Thymus (tissue), 11 donors: ENCODE measurements around the gene HERC2. TPM values are rescaled to one million over a fixed set of nuclear protein-coding genes. Genes with fewer than 3 reads are reported as not detected.

Source experiments
- DNase-seq, 9 donors: peaks; one replicate each; pipeline ENCODE4 v3.0.0-alpha.2; 2013; ENCODE audit warnings: low spot score in 9 of 9, low read depth in 6 of 9, missing footprints in 1 of 9
- H3K27ac ChIP-seq, 2 donors: one replicate each; pipeline ENCODE4 v1.5.1; 2013; ENCODE audit warnings: control low read depth in 1 of 2, low read depth in 1 of 2, low read length in 1 of 2, mild to moderate bottlenecking in 1 of 2, moderate library complexity in 1 of 2
- H3K27me3 ChIP-seq, 2 donors: one replicate each; pipeline ENCODE4 v1.5.1; 2013; ENCODE audit warnings: low read length in 1 of 2; ENCODE audit not compliant: control insufficient read depth in 2 of 2, insufficient read depth in 1 of 2
- H3K36me3 ChIP-seq, 2 donors: one replicate each; pipeline ENCODE4 v1.5.1; 2013; ENCODE audit warnings: low read length in 1 of 2, mild to moderate bottlenecking in 1 of 2, moderate library complexity in 1 of 2; ENCODE audit not compliant: control insufficient read depth in 2 of 2, insufficient read depth in 2 of 2
- H3K4me1 ChIP-seq, 2 donors: one replicate each; pipeline ENCODE4 v1.5.1; 2013; ENCODE audit warnings: low read length in 2 of 2; ENCODE audit not compliant: control insufficient read depth in 2 of 2, insufficient read depth in 2 of 2
- H3K4me3 ChIP-seq, 2 donors: one replicate each; pipeline ENCODE4 v1.5.1; 2013; ENCODE audit warnings: low read length in 2 of 2, control low read depth in 1 of 2, mild to moderate bottlenecking in 1 of 2
- H3K9me3 ChIP-seq, 2 donors: one replicate each; pipeline ENCODE4 v1.5.1; 2013; ENCODE audit warnings: low read length in 1 of 2, mild to moderate bottlenecking in 1 of 2; ENCODE audit not compliant: control insufficient read depth in 2 of 2, insufficient read depth in 1 of 2
- WGBS: extraction: QIAGEN DNeasy Blood & Tissue Kit; methylation state at CpG from one replicate; pipeline ENCODE4 v1.1.7; 2013; 5-methylcytosine and 5-hydroxymethylcytosine counted together
- polyA plus RNA-seq: library from polyadenylated mRNA; stranded (reverse); fragments of 200-250 nt; gene quantifications from one replicate; pipeline ENCODE4 v1.2.3, GENCODE V29; 2013
- total RNA-seq: library from RNA; stranded (reverse); fragments of 120-200 nt; gene quantifications from one replicate; pipeline ENCODE4 v1.2.4, GENCODE V29; 2013
- donor health status: healthy.

HERC2 gene
- total and polyA plus RNA-seq, 2 donors, result 18.7 to 27.1 TPM

- Histone ChIP-seq H3K4me1 (peaks cover 24 to 29% of the 10 kb centered on the region in 2 donors), H3K27me3 (peaks cover 77 to 94% of the 10 kb centered on the region in 2 donors), H3K27ac (no peak overlapping the region), H3K4me3 (no peak overlapping the region), H3K36me3 (no peaks in the 10 kb centered on the region), H3K9me3 (peaks cover 2 to 3% of the 10 kb centered on the region in 2 donors)
- WGBS, result 87% methylated on average over 5 of the region's 5 CpGs
- no peak for DNase-seq
These were observed 224.2 kb downstream of the HERC2 start for GRCh38 chr15:28097656-28098359.

GRCh38 chr15:28096670-28097431 lies 225.1 kb downstream of the HERC2 start:
- DNase-seq, result peak in 1 of 9 donors; percentile 39
- Histone ChIP-seq H3K9me3 (peaks cover 2 to 3% of the 10 kb centered on the region in 2 donors), H3K36me3 (no peaks in the 10 kb centered on the region), H3K4me3 (peak overlapping the region; percentile 38 to 58), H3K27me3 (peaks cover 84 to 89% of the 10 kb centered on the region in 2 donors), H3K27ac (no peak overlapping the region), H3K4me1 (peaks cover 24 to 29% of the 10 kb centered on the region in 2 donors)
- WGBS, result 2% methylated on average over 72 of the region's 72 CpGs

DNA sequence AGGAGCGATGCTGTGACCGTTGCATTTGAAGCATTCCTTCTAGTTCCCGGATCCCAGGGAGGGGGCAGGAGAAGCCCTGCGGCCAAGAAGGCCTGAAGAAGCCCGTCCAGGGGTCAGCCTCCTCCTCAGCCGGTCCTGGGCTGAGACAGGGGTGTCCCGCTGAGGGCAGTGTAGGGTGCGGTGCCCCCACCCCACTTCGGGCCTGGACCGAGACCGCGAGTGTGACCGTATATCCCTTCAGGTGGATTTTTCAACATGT lies 225.6 kb downstream of the HERC2 start:
- WGBS, result under 1% methylated on average over 13 of the region's 13 CpGs
- Histone ChIP-seq H3K9me3 (peaks cover 2 to 3% of the 10 kb centered on the region in 2 donors), H3K4me1 (peaks cover 24 to 29% of the 10 kb centered on the region in 2 donors), H3K27me3 (peaks cover 84 to 89% of the 10 kb centered on the region in 2 donors), H3K36me3 (no peaks in the 10 kb centered on the region), H3K27ac (no peak overlapping the region), H3K4me3 (peak overlapping the region; percentile 38 to 58)
- DNase-seq, result no peak

GRCh38 chr15:28094732-28095521 lies 227.1 kb downstream of the HERC2 start:
- Histone ChIP-seq H3K4me1 (peaks cover 24 to 29% of the 10 kb centered on the region in 2 donors), H3K27me3 (peaks cover 75% of the 10 kb centered on the region in 2 donors), H3K4me3 (peak overlapping the region in 1 of 2 donors; percentile 58), H3K36me3 (no peaks in the 10 kb centered on the region), H3K27ac (no peak overlapping the region), H3K9me3 (peaks cover 2 to 3% of the 10 kb centered on the region in 2 donors)
- WGBS, result 2% methylated on average over 76 of the region's 76 CpGs
- peak in 1 of 9 donors; percentile 37 for DNase-seq

DNA sequence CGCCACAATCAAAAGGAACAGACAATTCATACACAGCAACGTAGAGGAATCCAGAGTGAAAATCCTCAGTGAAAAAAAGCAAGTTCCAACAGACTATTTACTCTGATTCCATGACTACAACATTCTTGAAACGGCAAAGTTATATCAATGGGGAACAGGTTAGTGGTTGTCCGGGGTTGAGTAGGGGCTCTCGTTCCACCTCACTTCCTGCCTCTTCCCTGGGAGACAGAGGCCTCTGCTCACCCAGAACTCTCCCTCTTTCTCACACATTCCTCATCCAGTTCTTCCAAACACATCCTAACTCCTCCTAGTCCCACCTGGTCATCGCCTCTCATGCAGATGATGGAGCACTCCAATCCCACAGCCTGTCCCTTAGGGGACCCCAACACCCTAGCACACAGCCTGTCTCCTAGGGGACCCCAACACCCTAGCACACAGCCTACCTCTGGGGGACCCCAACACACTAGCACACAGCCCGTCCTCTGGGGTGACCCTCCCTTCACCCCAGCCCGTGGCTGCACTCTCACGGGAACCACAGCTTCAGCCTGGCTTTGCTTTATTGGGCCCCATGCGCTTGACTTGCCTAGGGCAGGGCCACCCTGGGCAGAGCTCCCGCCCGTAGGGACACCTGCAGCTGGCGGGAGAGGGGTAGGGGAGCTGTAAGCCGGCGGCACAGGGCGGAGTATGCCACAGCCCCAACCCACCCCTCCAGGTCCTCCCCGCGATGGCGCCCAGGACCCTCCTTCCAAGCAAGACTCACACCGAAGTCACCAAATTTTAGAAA lies 228.0 kb downstream of the HERC2 start:
- no peaks in the 10 kb centered on the region for H3K36me3 ChIP-seq
- 38% methylated on average over 20 of the region's 20 CpGs for WGBS
- DNase-seq, result no peak
- H3K4me1 ChIP-seq, result peaks cover 21 to 23% of the 10 kb centered on the region in 2 donors
- peaks cover 2 to 3% of the 10 kb centered on the region in 2 donors for H3K9me3 ChIP-seq
- no peak overlapping the region for H3K27ac ChIP-seq
- no peak overlapping the region for H3K4me3 ChIP-seq
- peaks cover 66% of the 10 kb centered on the region in 2 donors for H3K27me3 ChIP-seq

- peaks cover 0 to 3% of the 10 kb centered on the region in 2 donors for H3K9me3 ChIP-seq
- no peak for DNase-seq
- 98% methylated on average over 2 of the region's 2 CpGs for WGBS
- no peak overlapping the region for H3K27ac ChIP-seq
- peaks cover 39 to 40% of the 10 kb centered on the region in 2 donors for H3K27me3 ChIP-seq
- no peaks in the 10 kb centered on the region for H3K36me3 ChIP-seq
- H3K4me1 ChIP-seq, result peaks cover 13% of the 10 kb centered on the region in 2 donors
- H3K4me3 ChIP-seq, result no peak overlapping the region
These were observed 230.7 kb downstream of the HERC2 start for GRCh38 chr15:28091313-28091712.

GRCh38 chr15:28086175-28086703 lies 235.7 kb downstream of the HERC2 start:
- Histone ChIP-seq H3K9me3 (no peaks in the 10 kb centered on the region), H3K27me3 (peaks cover 0 to 3% of the 10 kb centered on the region in 2 donors), H3K4me1 (no peaks in the 10 kb centered on the region), H3K36me3 (no peaks in the 10 kb centered on the region), H3K27ac (no peak overlapping the region), H3K4me3 (no peak overlapping the region)
- 30% methylated on average over 2 of the region's 2 CpGs for WGBS
- peak in 2 of 9 donors; percentile 55 to 61 for DNase-seq

- WGBS, result 89% methylated on average over 4 of the region's 4 CpGs
- no peak for DNase-seq
- no peak overlapping the region for H3K4me3 ChIP-seq
- no peak overlapping the region for H3K27ac ChIP-seq
- no peaks in the 10 kb centered on the region for H3K36me3 ChIP-seq
- no peaks in the 10 kb centered on the region for H3K9me3 ChIP-seq
- H3K4me1 ChIP-seq, result no peaks in the 10 kb centered on the region
- H3K27me3 ChIP-seq, result peaks cover 0 to 3% of the 10 kb centered on the region in 2 donors
These were observed 236.3 kb downstream of the HERC2 start for GRCh38 chr15:28085489-28086174.
